CD14-positive monocyte (primary cell): ENCODE results near the gene MTARC1. TPM values are rescaled to one million over a fixed set of nuclear protein-coding genes. Genes with fewer than 3 reads are reported as not detected.

Source experiments
- DNase-seq, 3 donors: peaks; one replicate each; pipeline ENCODE4 v3.0.0-alpha.2; 2011 to 2022
- H2AFZ ChIP-seq: 2 replicates; pipeline ENCODE4 v1.6.0; 2012; ENCODE audit warnings: mild to moderate bottlenecking, low read depth, low read length, inconsistent platforms; ENCODE audit not compliant: insufficient read depth, poor library complexity, severe bottlenecking
- H3K27ac ChIP-seq, 2 donors: 1 replicate in 1 of 2; 2 replicates in 1 of 2; pipeline ENCODE4 v1.5.1; 2012 to 2013; ENCODE audit warnings: low read length in 2 of 2, control low read depth in 1 of 2, inconsistent platforms in 1 of 2, low read depth in 1 of 2, mild to moderate bottlenecking in 1 of 2
- H3K27me3 ChIP-seq, 2 donors: one replicate each; pipeline versions ENCODE4 v1.6.0 to v1.6.1; 2011 to 2013; ENCODE audit warnings: low read length in 2 of 2; ENCODE audit not compliant: control insufficient read depth in 2 of 2, insufficient read depth in 2 of 2
- H3K36me3 ChIP-seq, 2 donors: replicated peaks in 1 of 2; 1 replicate in 1 of 2; 2 replicates in 1 of 2; pipeline versions ENCODE4 v1.5.1 to v1.6.1; 2012 to 2013; ENCODE audit warnings: low read length in 2 of 2, control low read depth in 1 of 2, inconsistent platforms in 1 of 2, mild to moderate bottlenecking in 1 of 2; ENCODE audit not compliant: insufficient read depth in 2 of 2, control insufficient read depth in 1 of 2
- H3K4me1 ChIP-seq, 2 donors: 1 replicate in 1 of 2; 2 replicates in 1 of 2; pipeline versions ENCODE4 v1.5.1 to v1.6.1; 2012 to 2013; ENCODE audit warnings: low read length in 2 of 2, control low read depth in 1 of 2, inconsistent platforms in 1 of 2, mild to moderate bottlenecking in 1 of 2, moderate library complexity in 1 of 2; ENCODE audit not compliant: insufficient read depth in 2 of 2, control insufficient read depth in 1 of 2
- H3K4me2 ChIP-seq: replicated peaks from 2 replicates; pipeline ENCODE3; 2012; ENCODE audit warnings: low read length, moderate library complexity, mild to moderate bottlenecking; ENCODE audit not compliant: poor library complexity, severe bottlenecking; ENCODE audit errors: extremely low read depth
- H3K4me3 ChIP-seq, 3 experiments: fragments of 200-600 bp in 1 of 3; sonication (generic) in 1 of 3; replicated peaks in 1 of 3; 1 replicate in 2 of 3; 2 replicates in 1 of 3; pipeline ENCODE4 v1.5.1; 2011 to 2013; ENCODE audit warnings: low read length in 3 of 3, mild to moderate bottlenecking in 3 of 3, control low read depth in 2 of 3, low read depth in 2 of 3, inconsistent platforms in 1 of 3, moderate library complexity in 1 of 3
- H3K79me2 ChIP-seq: 2 replicates; pipeline ENCODE4 v1.6.0; 2012; ENCODE audit warnings: mild to moderate bottlenecking, control low read depth, inconsistent platforms, low read length, moderate library complexity; ENCODE audit not compliant: insufficient read depth
- H3K9ac ChIP-seq: 2 replicates; pipeline ENCODE4 v1.6.0; 2017; ENCODE audit warnings: low read length, mild to moderate bottlenecking; ENCODE audit not compliant: insufficient read depth, poor library complexity, severe bottlenecking
- H3K9me3 ChIP-seq, 2 donors: replicated peaks in 1 of 2; 1 replicate in 1 of 2; 2 replicates in 1 of 2; pipeline versions ENCODE4 v1.5.1 to v1.6.1; 2012 to 2013; ENCODE audit warnings: low read length in 2 of 2, control low read depth in 1 of 2; ENCODE audit not compliant: control insufficient read depth in 1 of 2, insufficient read depth in 1 of 2
- H4K20me1 ChIP-seq: 2 replicates; pipeline ENCODE4 v1.6.0; 2012; ENCODE audit warnings: mild to moderate bottlenecking, low read length, control low read depth, moderate library complexity; ENCODE audit not compliant: insufficient read depth
- H3K27ac Mint-ChIP-seq, 7 donors: one replicate each; pipeline ENCODE4 v1.8.0; 2020; ENCODE audit warnings: mild to moderate bottlenecking in 7 of 7, mixed read lengths in 7 of 7, moderate library complexity in 6 of 7, inconsistent platforms in 2 of 7
- H3K27me3 Mint-ChIP-seq, 3 donors: one replicate each; pipeline ENCODE4 v1.8.0; 2021 to 2022; ENCODE audit warnings: low read depth in 3 of 3, mild to moderate bottlenecking in 3 of 3, mixed read lengths in 3 of 3, moderate library complexity in 3 of 3, inconsistent platforms in 1 of 3
- H3K36me3 Mint-ChIP-seq, 2 donors: one replicate each; pipeline ENCODE4 v1.8.0; 2020; ENCODE audit warnings: mixed read lengths in 2 of 2, inconsistent platforms in 1 of 2, mild to moderate bottlenecking in 1 of 2
- H3K4me1 Mint-ChIP-seq: one replicate; pipeline ENCODE4 v1.8.0; 2020; ENCODE audit warnings: mild to moderate bottlenecking, mixed read lengths
- H3K4me3 Mint-ChIP-seq, 2 donors: one replicate each; pipeline ENCODE4 v1.8.0; 2020; ENCODE audit warnings: mild to moderate bottlenecking in 2 of 2, mixed read lengths in 2 of 2, moderate library complexity in 1 of 2
- H3K9me3 Mint-ChIP-seq, 7 donors: one replicate each; pipeline ENCODE4 v1.8.0; 2020 to 2022; ENCODE audit warnings: mixed read lengths in 7 of 7, mild to moderate bottlenecking in 6 of 7, moderate library complexity in 6 of 7, inconsistent platforms in 2 of 7
- WGBS: methylation state at CpG from one replicate; pipeline ENCODE4 v1.1.5; 2013; ENCODE audit warnings: missing lambda C conversion rate; ENCODE audit not compliant: insufficient coverage; 5-methylcytosine and 5-hydroxymethylcytosine counted together
- intact Hi-C, 2 donors: fragments of 100-400 bp; cut with micrococcal nuclease; formaldehyde crosslinking; loops; one replicate each; pipeline versions ENCODE4 v1.15.0 to v1.15.1; 2023
- polyA plus RNA-seq, 3 donors: library from polyadenylated mRNA; depleted of rRNA in 1 of 3; unstranded in 2 of 3; stranded (reverse) in 1 of 3; fragments of 300-500 nt in 2 of 3; fragments of >200 nt in 1 of 3; fragmentation: Illumina TruSeq in 2 of 3; gene quantifications; 1 replicate in 2 of 3; 2 replicates in 1 of 3; pipeline ENCODE4 v1.2.3, GENCODE V29; 2012 to 2021
- TF ChIP-seq, protein P1 (sequence below): fragments of 200-600 bp; IDR thresholded peaks from one replicate; pipeline ENCODE4 v1.8.0; 2022; ENCODE audit warnings: antibody characterized with exemption, mild to moderate bottlenecking

The MTARC1 gene
- polyA plus RNA-seq, 3 donors: 25.2 to 80.6 (median 70.9) TPM

- Mint-ChIP-seq H3K36me3 (peaks cover 0 to 8% of the 10 kb centered on the region in 2 donors), H3K27ac (peak overlapping the region in 2 of 7 donors; percentile 12 to 50), H3K27me3 (peaks cover 3 to 5% (median 4%) of the 10 kb centered on the region in 3 donors), H3K9me3 (no peaks in the 10 kb centered on the region), H3K4me1 (peaks cover 22% of the 10 kb centered on the region), H3K4me3 (no peak overlapping the region)
- Histone ChIP-seq H3K9ac (no peak overlapping the region), H3K27me3 (no peaks in the 10 kb centered on the region), H4K20me1 (no peaks in the 10 kb centered on the region), H3K79me2 (no peaks in the 10 kb centered on the region), H3K27ac (no peak overlapping the region), H3K9me3 (no peaks in the 10 kb centered on the region), H3K36me3 (no peaks in the 10 kb centered on the region), H2AFZ (no peak overlapping the region), H3K4me2 (no peak overlapping the region), H3K4me1 (peaks cover 0 to 5% of the 10 kb centered on the region in 2 donors), H3K4me3 (no peak overlapping the region)
- no peak for DNase-seq
- TF ChIP-seq, protein P1, sequence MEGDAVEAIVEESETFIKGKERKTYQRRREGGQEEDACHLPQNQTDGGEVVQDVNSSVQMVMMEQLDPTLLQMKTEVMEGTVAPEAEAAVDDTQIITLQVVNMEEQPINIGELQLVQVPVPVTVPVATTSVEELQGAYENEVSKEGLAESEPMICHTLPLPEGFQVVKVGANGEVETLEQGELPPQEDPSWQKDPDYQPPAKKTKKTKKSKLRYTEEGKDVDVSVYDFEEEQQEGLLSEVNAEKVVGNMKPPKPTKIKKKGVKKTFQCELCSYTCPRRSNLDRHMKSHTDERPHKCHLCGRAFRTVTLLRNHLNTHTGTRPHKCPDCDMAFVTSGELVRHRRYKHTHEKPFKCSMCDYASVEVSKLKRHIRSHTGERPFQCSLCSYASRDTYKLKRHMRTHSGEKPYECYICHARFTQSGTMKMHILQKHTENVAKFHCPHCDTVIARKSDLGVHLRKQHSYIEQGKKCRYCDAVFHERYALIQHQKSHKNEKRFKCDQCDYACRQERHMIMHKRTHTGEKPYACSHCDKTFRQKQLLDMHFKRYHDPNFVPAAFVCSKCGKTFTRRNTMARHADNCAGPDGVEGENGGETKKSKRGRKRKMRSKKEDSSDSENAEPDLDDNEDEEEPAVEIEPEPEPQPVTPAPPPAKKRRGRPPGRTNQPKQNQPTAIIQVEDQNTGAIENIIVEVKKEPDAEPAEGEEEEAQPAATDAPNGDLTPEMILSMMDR: no peak
- intact Hi-C loops: no loop called here
- 33% methylated on average over 6 of the region's 6 CpGs for WGBS
Observed at GRCh38 chr1:220755309-220755708, 31.4 kb upstream of the MTARC1 start.

DNA sequence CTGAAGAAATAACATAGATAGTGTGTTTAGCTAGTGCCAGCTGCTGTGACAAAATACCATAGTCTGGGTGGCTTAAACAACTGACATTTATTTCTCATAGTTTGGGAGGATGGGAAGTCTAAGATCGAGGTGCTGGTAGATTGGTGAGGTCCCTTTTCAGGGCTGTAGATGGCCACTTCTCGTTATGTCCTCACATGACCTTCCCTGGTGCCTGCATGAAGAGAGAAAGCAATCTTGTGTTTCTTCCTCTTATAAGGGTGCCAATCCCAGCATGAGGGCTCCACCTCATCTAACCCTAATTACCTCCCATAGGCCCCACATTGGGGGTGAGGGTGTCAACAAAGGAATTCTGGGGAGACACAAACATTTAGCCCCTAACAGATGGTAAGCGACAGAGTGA lies 29.3 kb upstream of the MTARC1 start:
- TF ChIP-seq, protein P1: no peak
- intact Hi-C loops: no loop called here
- Histone ChIP-seq H3K4me2 (no peak overlapping the region), H3K4me3 (no peak overlapping the region), H3K9ac (no peak overlapping the region), H3K27ac (no peak overlapping the region), H3K36me3 (no peaks in the 10 kb centered on the region), H3K9me3 (no peaks in the 10 kb centered on the region), H3K4me1 (peaks cover 0 to 5% of the 10 kb centered on the region in 2 donors), H3K27me3 (no peaks in the 10 kb centered on the region), H2AFZ (no peak overlapping the region), H4K20me1 (no peaks in the 10 kb centered on the region), H3K79me2 (no peaks in the 10 kb centered on the region)
- H3K4me3 Mint-ChIP-seq: no peak overlapping the region
- no peak for DNase-seq
- H3K4me1 Mint-ChIP-seq: peaks cover 20% of the 10 kb centered on the region
- H3K36me3 Mint-ChIP-seq: peaks cover 0 to 8% of the 10 kb centered on the region in 2 donors
- peaks cover 0 to 5% (median 0%) of the 10 kb centered on the region in 3 donors for H3K27me3 Mint-ChIP-seq
- H3K9me3 Mint-ChIP-seq: no peaks in the 10 kb centered on the region
- no CpG with 5 or more reads among the region's 3 CpGs for WGBS
- no peak overlapping the region for H3K27ac Mint-ChIP-seq
